ENCODE measurements around the gene DDB1.

DNA sequence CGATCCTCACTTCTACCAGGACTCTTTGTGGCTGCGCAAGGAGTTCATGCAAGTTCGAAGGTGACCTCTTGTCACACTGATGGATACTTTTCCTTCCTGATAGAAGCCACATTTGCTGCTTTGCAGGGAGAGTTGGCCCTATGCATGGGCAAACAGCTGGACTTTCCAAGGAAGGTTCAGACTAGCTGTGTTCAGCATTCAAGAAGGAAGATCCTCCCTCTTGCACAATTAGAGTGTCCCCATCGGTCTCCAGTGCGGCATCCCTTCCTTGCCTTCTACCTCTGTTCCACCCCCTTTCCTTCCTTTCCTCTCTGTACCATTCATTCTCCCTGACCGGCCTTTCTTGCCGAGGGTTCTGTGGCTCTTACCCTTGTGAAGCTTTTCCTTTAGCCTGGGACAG is 35.7 kb upstream of the DDB1 start:
- TF ChIP-seq, protein P1, sequence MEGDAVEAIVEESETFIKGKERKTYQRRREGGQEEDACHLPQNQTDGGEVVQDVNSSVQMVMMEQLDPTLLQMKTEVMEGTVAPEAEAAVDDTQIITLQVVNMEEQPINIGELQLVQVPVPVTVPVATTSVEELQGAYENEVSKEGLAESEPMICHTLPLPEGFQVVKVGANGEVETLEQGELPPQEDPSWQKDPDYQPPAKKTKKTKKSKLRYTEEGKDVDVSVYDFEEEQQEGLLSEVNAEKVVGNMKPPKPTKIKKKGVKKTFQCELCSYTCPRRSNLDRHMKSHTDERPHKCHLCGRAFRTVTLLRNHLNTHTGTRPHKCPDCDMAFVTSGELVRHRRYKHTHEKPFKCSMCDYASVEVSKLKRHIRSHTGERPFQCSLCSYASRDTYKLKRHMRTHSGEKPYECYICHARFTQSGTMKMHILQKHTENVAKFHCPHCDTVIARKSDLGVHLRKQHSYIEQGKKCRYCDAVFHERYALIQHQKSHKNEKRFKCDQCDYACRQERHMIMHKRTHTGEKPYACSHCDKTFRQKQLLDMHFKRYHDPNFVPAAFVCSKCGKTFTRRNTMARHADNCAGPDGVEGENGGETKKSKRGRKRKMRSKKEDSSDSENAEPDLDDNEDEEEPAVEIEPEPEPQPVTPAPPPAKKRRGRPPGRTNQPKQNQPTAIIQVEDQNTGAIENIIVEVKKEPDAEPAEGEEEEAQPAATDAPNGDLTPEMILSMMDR (conservative IDR thresholded peaks at IDR 0.05 in 1 of 2, IDR thresholded peaks at IDR 0.05 in 1 of 2; ENCODE audit: extremely low read depth in 1 of 2, insufficient read depth in 1 of 2, low read depth in 1 of 2, low read length in 2 of 2) = no peak
- TF ChIP-seq EZH2 (IDR thresholded peaks at IDR 0.05; ENCODE audit: borderline replicate concordance, low read length) = no peak
